HG03565 (cell line): ENCODE measurements around the gene FKBP7.
A peak's percentile ranks its signal among the peaks of the same experiment; 100 is the strongest.
"Not testable (repeated sequence)": the region's sequence is repeated elsewhere in the genome, so short reads cannot be mapped to it uniquely, and the experiment has no call there.

ENCODE experiments used
- ATAC-seq: cut with Tn5 transposase; IDR thresholded peaks from one replicate; pipeline ENCODE4 v1.9.1; 2021; ENCODE audit warnings: mild to moderate bottlenecking, moderate library complexity; ENCODE audit not compliant: unreplicated experiment

Gene FKBP7

GRCh38 chr2:178478439-178479274 lies at the start of gene FKBP7:
TSS of gene FKBP7 (minus strand) at chr2:178478600. CDS start at chr2:178478499, 101 bp downstream.
- ATAC-seq = peak; percentile 32

DNA sequence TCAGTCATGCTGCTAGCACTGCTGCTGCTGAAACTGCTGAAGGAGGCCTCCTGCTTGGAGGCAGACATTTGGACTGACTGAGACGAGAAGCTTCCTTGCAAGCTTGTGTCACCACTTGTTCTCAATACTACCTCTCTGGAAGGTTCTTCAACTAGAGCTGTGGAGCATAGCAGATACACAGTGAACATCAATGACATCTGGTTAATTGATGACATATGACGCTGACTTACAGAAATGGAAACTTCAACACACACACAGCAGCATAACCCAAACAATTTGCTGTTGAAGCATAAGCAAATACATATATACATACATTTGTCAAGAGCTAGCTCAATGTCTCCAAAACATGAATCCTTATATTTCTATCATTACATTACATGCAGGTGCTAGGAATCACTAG lies 49.2 kb upstream of the FKBP7 start:
- ATAC-seq = no peak

- no peak for ATAC-seq
Measured at GRCh38 chr2:178526256-178526655, 47.9 kb upstream of the FKBP7 start.

- ATAC-seq = not testable (repeated sequence)
Measured at GRCh38 chr2:178525460-178525859, 47.1 kb upstream of the FKBP7 start.

DNA sequence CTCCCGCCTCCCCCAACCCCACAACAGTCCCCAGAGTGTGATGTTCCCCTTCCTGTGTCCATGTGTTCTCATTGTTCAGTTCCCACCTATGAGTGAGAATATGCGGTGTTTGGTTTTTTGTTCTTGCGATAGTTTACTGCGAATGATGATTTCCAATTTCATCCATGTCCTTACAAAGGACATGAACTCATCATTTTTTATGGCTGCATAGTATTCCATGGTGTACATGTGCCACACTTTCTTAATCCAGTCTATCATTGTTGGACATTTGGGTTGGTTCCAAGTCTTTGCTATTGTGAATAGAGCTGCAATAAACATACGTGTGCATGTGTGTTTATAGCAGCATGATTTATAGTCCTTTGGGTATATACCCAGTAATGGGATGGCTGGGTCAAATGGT lies 46.6 kb upstream of the FKBP7 start:
- ATAC-seq = not testable (repeated sequence)

DNA sequence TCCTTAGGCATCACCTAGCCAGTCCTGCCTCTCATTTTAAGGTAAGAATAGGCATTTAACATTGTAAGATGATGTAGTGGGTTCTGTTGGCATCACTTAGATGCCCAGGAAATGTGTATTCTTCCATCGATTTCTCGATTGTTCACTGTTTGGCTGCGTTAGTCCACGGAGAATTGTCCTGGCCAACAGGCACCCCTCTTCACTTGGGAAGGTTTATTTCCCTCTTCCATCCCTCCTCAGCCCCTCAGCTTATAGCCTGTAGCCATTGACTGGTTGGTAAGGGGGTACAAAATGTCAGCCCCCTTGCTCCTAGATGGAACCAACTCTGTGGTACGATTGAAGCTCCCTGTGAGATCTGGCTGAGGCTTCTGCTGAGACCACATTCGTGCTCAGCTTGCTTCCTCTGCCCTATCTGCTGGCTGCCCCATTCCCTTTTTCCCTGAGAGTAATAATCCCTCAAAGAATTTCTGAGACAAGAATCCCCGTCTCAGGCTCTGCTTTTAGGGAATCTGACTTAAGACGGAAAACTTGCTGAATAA lies 45.3 kb upstream of the FKBP7 start:
- ATAC-seq = no peak

DNA sequence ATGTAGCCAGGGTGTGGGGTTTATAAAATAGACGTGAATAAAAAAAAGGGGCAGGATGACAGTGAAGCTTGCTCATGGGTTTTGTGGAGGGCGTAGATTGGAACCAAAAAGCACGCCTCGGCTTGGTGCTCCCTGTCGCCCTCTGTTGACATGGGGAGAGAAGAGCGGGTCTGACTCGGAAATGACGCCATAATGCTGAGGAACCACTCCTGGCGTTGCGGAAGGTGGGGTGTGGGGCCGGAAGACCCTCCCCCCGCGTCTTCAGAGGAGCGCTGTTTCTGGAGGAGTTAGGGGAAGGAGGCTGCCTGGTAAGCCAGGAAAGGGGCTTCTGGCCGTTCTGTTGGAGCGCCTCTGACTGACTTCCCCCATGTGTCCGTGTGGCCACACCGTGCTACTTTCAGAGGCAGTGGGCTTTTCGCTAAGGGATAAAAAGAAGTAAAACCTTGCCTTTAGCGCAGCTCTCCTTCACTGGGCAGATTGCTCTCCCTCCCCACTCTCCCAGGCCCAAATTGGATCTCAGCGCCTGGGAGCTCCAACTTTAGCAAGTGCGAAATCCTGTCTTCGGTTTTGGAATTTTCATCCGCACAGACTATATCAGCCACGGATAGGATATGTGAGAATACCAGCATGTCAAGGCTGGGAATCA lies 44.7 kb upstream of the FKBP7 start:
- ATAC-seq = peak; percentile 79

GRCh38 chr2:178521304-178522150 lies 43.1 kb upstream of the FKBP7 start:
- no peak for ATAC-seq

DNA sequence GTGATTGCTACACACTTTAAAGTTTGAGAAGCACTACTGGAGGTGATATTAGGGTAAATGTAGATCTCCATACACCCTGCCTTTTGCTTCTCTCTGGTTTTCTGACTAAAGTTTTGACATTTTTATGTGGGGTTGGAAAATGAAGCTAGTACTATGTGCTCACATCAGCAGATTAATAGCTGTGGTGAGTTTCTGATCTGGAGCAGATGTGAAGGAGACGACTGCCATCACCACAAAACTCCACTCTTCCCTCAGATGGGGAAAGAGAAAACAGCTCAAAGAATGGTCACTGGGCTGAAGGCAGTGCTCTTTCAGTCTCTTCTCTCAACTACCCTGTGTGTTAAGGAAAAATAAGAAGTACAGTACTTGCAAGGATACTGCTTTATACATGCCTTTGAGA lies 39.1 kb upstream of the FKBP7 start:
- ATAC-seq = no peak

DNA sequence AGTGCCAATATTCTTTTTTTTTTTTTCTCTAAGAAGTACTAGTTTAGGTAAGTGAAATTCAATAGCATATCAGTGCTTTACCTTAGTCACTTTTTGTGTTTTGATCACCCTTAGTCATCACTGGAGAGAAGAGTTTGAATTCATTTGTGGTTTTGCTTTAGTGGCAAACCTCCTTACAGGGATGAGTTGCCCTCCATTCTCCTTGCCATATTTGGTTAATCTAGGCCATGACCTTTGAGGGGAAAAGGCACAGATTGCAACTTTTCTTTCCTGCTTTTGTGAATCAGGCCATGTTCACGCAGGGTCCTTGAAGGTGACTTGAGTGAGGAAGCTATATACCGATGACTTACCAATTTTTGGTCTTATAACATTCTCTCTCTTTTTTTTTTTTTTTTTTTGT lies 36.3 kb upstream of the FKBP7 start:
- ATAC-seq = peak; percentile 65

DNA sequence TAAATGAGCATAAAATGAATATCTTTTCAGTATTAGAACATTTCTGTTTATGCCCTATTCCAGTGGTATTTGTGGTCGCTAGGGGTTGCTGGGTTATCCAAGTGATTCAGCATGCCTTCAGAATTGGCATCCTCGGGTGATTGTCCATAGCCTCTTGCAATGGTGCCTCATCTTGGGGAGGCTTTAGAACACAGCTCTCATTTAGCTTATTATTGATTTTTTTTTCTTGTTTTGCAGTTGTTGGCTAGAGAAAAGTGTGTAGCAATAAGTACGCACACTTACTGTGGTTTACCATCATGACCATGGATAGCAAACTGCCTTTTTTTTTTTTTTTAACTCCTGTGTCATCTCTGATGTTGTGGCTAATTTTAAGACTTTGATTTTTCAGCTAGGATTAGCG lies 35.5 kb upstream of the FKBP7 start:
- no peak for ATAC-seq

DNA sequence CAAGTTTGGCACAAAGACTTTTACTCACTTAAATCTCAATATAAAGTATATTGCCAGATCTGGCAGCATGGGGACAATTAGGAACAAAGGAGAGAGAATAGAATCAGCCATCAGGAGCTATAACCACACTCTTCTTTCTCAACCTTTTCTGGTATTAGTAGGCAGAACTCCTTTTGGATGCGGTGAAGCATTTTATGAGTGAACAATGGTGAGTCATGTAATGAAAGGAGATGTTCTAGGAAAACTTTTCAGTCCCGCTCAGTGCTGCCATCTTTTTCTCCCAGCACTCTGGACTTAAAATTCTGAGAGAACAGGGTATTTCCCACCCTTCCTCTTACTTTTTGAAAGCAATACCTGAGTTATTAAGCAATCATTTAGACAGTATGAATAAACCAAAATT lies 34.1 kb upstream of the FKBP7 start:
- no peak for ATAC-seq

DNA sequence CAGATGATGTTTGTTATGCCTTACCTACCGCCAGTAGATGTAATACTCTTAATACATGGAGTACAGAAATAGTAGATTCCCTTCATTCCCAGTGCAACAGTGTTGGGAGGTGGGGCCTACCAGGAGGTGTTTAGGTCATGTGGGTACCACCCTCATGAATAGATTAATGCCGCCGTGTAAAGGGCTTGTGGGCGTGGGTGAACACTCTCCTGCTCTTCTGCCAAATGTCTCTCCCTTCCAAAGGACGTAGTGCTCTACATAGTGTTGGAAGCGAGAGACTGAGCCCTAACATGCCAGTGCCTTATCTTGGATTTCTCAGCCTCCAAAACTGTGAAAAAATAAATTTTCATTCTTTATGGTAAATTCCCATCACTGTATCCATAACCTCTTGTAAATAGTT lies 32.0 kb upstream of the FKBP7 start:
- ATAC-seq = no peak

- ATAC-seq = no peak
Measured at GRCh38 chr2:178508646-178509045, 30.2 kb upstream of the FKBP7 start.

DNA sequence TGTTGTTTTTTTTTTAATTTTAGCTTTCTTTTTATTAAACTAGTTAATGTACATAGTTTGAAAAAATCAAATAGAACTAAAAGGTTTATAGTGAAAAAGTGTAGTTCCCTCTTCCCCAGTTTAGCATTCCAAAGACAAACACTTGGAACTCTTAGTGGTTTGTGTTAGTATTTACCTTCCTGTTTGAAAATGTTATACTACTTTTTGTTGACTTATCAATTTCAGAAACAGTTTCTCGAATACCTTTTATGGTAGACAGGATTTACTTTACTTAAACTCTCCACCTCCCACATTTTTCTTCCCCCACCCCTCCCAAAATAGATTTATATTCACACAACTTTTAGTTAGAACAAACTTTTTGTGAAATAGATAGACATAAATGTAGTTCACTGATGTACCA lies 28.5 kb upstream of the FKBP7 start:
- ATAC-seq = no peak

- ATAC-seq = no peak
Measured at GRCh38 chr2:178506524-178506923, 28.1 kb upstream of the FKBP7 start.

DNA sequence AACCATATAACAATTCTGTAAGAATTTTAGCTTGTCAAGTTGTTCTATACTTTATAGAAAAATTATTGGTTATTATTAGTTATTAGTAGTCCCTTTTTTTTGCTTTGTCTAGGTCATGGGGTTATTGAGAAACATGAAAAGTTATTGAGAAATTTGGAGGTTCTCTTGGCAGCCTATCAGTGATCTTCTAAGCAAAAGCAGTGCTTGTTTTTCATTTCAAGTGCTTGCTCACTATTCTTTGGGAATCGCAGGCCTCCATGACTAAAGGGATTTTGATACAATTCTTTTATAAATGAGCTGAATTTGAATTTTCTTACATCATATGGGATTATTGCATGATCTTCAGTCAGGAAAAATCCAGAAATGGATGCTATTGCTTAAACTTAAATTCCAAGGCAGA lies 27.7 kb upstream of the FKBP7 start:
- no peak for ATAC-seq

DNA sequence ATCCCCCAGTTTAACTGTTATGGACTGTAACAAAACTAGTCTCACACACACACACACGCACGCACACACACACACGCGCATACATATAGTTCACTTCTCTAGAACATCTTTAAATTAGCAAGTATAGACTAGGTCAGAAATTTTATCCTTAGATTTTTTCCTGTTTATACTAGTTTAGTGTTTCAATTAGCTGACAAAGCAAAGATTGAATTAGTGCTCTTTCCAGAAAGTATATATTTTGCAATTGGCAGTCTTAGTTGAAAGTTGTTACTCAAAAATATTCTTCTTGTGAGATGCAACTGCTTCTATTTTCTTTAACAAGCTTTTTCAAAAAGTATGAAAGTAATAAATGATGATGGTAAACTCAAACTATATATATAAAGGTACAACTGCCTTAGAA lies 24.4 kb upstream of the FKBP7 start:
- no peak for ATAC-seq

- ATAC-seq = no peak
Measured at GRCh38 chr2:178499640-178500039, 21.2 kb upstream of the FKBP7 start.

DNA sequence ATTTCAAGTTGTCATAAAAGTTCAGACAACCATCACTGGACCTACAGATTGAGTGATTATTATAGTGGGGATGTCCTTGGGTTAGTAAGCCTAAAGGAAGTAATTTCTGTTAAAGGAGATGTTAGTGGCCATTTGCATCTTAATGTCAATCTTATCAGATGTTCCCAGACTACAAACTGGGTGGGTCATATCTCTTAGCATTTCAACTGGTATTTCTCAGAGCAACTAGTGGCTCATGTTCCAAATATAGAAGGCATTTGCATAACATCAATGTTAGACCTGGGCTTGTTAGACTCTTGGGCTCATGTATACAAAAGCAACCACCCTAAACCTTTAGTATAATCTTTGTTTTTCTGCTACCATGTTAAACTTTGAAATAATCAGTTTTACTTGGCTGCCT lies 19.7 kb upstream of the FKBP7 start:
- peak; percentile 45 for ATAC-seq

DNA sequence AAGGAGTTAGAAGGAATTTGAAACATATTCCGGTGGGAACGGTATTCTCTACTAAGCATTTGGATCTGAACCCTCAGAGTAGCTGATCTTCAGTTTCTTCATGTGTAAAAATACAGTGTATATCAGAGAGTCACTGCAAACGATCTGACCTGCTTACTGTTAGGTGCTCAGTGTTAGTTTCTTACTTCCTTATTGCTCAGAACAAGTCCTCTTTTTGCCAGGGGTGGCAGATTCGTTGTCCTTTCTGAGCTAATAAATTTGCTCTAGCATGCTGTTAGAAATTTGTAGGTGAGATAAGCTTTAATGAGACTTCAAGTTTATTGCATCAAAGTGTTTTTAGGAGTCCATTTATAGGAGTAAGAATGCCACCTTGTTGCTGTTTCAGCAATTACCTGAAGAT lies 17.6 kb upstream of the FKBP7 start:
- no peak for ATAC-seq
